Activated CD8-positive, alpha-beta T cell treated with anti-CD3 and anti-CD28 coated beads for 36 hours (primary cell): ENCODE data around the gene ABCA7. TPM values are rescaled to one million over a fixed set of nuclear protein-coding genes. Genes with fewer than 3 reads are reported as not detected.

Experiments
- ATAC-seq: fragments of 200-7000 bp; cut with Tn5 transposase; one replicate; pipeline ENCODE4 v1.10.0; 2021; ENCODE audit warnings: mild to moderate bottlenecking, moderate library complexity
- CTCF ChIA-PET: fragments of 350-600 bp; sonication (Branson Sonifier 250); formaldehyde crosslinking; loops from one replicate; lab custom pipeline; 2021; ENCODE audit warnings: antibody characterized with exemption; lab: Charles Lee
- POLR2A ChIA-PET: fragments of 350-600 bp; sonication (Branson Sonifier 250); formaldehyde crosslinking; loops from one replicate; lab custom pipeline; 2021; ENCODE audit warnings: antibody characterized with exemption; lab: Charles Lee
- DNase-seq: peaks from one replicate; pipeline ENCODE4 v3.0.0-alpha.2; 2020
- H3K27ac Mint-ChIP-seq: one replicate; pipeline ENCODE4 v1.8.0; 2021; ENCODE audit warnings: mild to moderate bottlenecking, mixed read lengths
- H3K27me3 Mint-ChIP-seq: one replicate; pipeline ENCODE4 v1.8.0; 2021; ENCODE audit warnings: mixed read lengths
- H3K36me3 Mint-ChIP-seq: one replicate; pipeline ENCODE4 v1.8.0; 2021; ENCODE audit warnings: low read depth, mixed read lengths
- H3K4me1 Mint-ChIP-seq: one replicate; pipeline ENCODE4 v1.8.0; 2021; ENCODE audit warnings: low read depth, mixed read lengths
- H3K4me3 Mint-ChIP-seq: one replicate; pipeline ENCODE4 v1.8.0; 2021; ENCODE audit warnings: mild to moderate bottlenecking, moderate library complexity, mixed read lengths
- H3K9me3 Mint-ChIP-seq: one replicate; pipeline ENCODE4 v1.8.0; 2021; ENCODE audit warnings: mixed read lengths
- CTCF ChIP-seq: fragments of 200-600 bp; IDR thresholded peaks from one replicate; pipeline ENCODE4 v1.8.0; 2022; ENCODE audit warnings: antibody characterized with exemption, mild to moderate bottlenecking
- intact Hi-C: fragments of 100-400 bp; cut with micrococcal nuclease; formaldehyde crosslinking; loops from one replicate; pipeline ENCODE4 v1.10.0; 2022
- total RNA-seq, 2 experiments: library from RNA; stranded (reverse); gene quantifications; one replicate each; pipeline ENCODE4 v1.2.3, GENCODE V29; 2021

ABCA7 gene
- 10 to 100 TPM; 14.0 to 14.6 TPM for total RNA-seq

GRCh38 chr19:1039646-1040475, at the start of gene ABCA7:
Gene ABCA7, plus strand, starts transcription at chr19:1040107. Its CDS starts 1,255 bp downstream, at chr19:1041362.
- Mint-ChIP-seq H3K9me3 (no peaks in the 10 kb centered on the region), H3K4me3 (peak within 1 kb of the TSS; percentile 91), H3K27ac (peak within 1 kb of the TSS; percentile 82), H3K36me3 (peaks cover 30% of the 10 kb centered on the region), H3K4me1 (peaks cover 43% of the 10 kb centered on the region), H3K27me3 (no peaks in the 10 kb centered on the region)
- ChIA-PET CTCF (interaction anchor here (0.9 to 1.6 kb wide), 7 partner anchors 9 to 204 kb away, joined by 3 to 7 read pairs (median 4); partner anchors contain the start of genes ARHGAP45 and WDR18), POLR2A (interaction anchor here (2.0 to 7.1 kb wide), 3 partner anchors 11 to 43 kb away, joined by 6 to 68 read pairs (median 26); partner anchors contain the start of genes ARHGAP45 and CNN2)
- no peak for TF ChIP-seq CTCF
- peak; percentile 99 for DNase-seq
- ATAC-seq = peak; percentile 96
- intact Hi-C loops = no loop called here

GRCh38 chr19:990119-990571, 49.8 kb upstream of the ABCA7 start:
- DNase-seq = no peak
- ChIA-PET POLR2A (no interaction called here), CTCF (no interaction called here)
- Mint-ChIP-seq H3K4me3 (no peak overlapping the region), H3K36me3 (peaks cover 19% of the 10 kb centered on the region), H3K4me1 (peaks cover 10% of the 10 kb centered on the region), H3K9me3 (no peaks in the 10 kb centered on the region), H3K27me3 (no peaks in the 10 kb centered on the region), H3K27ac (no peak overlapping the region)
- no peak for ATAC-seq
- intact Hi-C loops = no loop called here
- TF ChIP-seq CTCF = no peak

- POLR2A ChIA-PET = no interaction called here
- ATAC-seq (no peak), DNase-seq (no peak)
- Mint-ChIP-seq H3K4me1 (peaks cover 6% of the 10 kb centered on the region), H3K36me3 (peaks cover 17% of the 10 kb centered on the region), H3K4me3 (no peak overlapping the region), H3K27me3 (no peaks in the 10 kb centered on the region), H3K27ac (no peak overlapping the region), H3K9me3 (no peaks in the 10 kb centered on the region)
- intact Hi-C loops = no loop called here
- no peak for TF ChIP-seq CTCF
- CTCF ChIA-PET = no interaction called here
Observed at GRCh38 chr19:990746-991145, 49.2 kb upstream of the ABCA7 start.

GRCh38 chr19:991174-991931, 48.6 kb upstream of the ABCA7 start:
- peaks cover 9% of the 10 kb centered on the region for H3K4me1 Mint-ChIP-seq
- ATAC-seq (peak; percentile 88), DNase-seq (peak; percentile 81)
- H3K27ac Mint-ChIP-seq = no peak overlapping the region
- no peak overlapping the region for H3K4me3 Mint-ChIP-seq
- TF ChIP-seq CTCF = no peak
- H3K36me3 Mint-ChIP-seq = peaks cover 17% of the 10 kb centered on the region
- POLR2A ChIA-PET = interaction anchor here (1.4 kb wide), 1 partner anchor 27 kb away, joined by 3 read pairs; no protein-coding TSS in a partner anchor
- no peaks in the 10 kb centered on the region for H3K9me3 Mint-ChIP-seq
- intact Hi-C loops = no loop called here
- CTCF ChIA-PET = interaction anchor here (0.6 kb wide), 1 partner anchor 116 kb away, joined by 3 read pairs; no protein-coding TSS in a partner anchor
- no peaks in the 10 kb centered on the region for H3K27me3 Mint-ChIP-seq
